ENCODE data around the gene CNTNAP2.
"Not testable (repeated sequence)": the region's sequence is repeated elsewhere in the genome, so short reads cannot be mapped to it uniquely, and the experiment has no call there.

Gene CNTNAP2

DNA sequence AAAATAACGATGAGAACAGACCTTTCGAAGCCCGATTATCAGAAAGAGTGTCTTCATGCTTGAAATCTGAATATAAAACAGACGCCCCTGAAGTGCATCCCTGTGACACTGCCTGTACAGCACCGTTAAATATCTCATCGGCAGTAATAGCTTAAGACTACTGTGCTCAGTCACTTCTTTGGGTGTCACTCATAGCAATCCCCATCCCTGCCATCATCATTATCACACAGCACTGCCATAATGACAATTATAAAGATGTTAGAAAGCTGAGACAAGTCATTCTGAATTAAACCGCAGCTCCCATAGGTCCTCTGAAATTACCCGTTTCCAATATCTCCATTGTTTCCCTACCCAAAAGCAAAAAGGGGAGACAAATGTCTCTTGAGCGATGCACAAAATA lies 1906.2 kb downstream of the CNTNAP2 start:
- no peak overlapping the region for H3K4me3 ChIP-seq (ENCODE audit: low read depth, low read length)
- DNase-seq (ENCODE audit: low read depth), result no peak

DNA sequence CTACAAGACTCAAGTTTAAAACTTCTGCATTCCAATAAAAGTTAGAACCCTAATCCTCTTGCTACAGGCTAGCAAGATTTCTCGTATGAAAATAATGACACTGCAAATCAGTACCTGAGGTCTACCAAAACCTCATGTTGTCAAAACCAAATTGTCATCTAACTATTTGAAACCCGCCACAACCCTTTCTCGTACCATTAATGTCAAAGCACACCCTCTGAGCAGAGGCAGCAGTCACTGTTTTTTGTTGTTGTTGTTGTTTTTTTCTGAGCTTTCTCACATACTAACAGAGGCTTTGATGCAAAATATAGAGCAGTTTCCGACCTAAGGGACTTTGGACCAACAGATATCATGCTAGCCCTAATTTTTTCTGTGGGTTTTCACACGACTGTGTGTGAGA lies 1910.1 kb downstream of the CNTNAP2 start:
- H3K4me3 ChIP-seq (ENCODE audit: low read depth, low read length), result no peak overlapping the region
- DNase-seq (ENCODE audit: low read depth), result no peak

DNA sequence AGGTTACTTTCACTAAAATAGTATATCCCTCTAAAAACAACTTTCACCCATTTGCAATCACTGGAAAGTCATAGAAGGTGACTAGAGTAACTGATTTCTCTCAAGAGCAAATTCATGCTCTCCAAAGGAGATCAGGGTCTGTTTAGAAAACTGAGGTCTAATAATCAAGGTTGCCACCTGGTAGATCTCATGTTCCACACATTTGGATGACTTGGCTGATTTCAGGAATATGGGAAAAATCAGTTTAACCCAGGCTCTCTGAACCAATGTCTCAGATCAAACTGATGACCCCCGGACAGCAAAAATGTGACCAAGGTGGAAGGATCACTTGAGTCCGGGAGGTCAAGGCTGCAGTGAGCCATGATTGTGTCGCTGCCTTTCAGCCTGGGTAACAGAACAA lies 1911.6 kb downstream of the CNTNAP2 start:
- no peak for DNase-seq (ENCODE audit: low read depth)
- H3K4me3 ChIP-seq (ENCODE audit: low read depth, low read length), result no peak overlapping the region

DNA sequence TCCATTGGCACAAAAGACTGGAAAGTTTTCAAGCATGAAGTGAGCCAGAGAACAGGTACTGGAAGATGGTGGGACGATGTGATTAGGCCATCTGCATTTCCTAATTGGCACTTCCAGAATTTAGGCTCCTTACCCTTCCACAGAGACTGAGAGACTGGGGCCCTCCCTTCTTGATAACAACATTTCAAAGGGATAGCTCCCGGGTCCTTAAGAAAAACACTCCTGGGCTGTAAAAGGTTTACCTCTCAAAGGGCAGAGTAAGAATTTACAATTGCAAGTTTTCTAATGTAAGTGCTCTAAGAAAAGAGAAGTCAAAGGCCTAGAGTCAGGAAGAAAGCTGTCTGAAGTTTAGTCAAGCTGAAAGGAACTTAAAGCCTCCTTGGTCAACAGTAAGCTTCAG lies 1914.4 kb downstream of the CNTNAP2 start:
- no peak overlapping the region for H3K4me3 ChIP-seq (ENCODE audit: low read depth, low read length)
- DNase-seq (ENCODE audit: low read depth), result no peak

DNA sequence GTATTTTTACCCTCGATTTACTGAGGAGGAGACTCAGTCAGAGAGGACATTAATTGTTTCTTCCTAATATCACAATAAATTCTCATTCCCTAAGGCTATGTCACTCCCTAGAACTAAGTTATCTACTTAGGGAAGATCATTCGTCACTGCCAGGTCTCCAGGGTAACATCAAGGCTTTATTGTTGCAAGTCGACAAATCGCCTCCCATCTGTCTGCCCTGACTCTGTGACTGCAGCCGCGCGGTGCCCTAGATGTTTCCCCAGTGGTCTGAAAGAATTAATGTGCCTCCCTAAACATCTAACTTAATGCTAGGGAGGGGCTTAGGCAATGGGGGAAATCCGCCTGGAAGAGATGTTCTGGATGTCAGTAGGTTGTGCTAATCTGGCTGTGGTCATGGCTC lies 1915.2 kb downstream of the CNTNAP2 start:
- DNase-seq (ENCODE audit: low read depth), result no peak
- H3K4me3 ChIP-seq (ENCODE audit: low read depth, low read length), result no peak overlapping the region

DNA sequence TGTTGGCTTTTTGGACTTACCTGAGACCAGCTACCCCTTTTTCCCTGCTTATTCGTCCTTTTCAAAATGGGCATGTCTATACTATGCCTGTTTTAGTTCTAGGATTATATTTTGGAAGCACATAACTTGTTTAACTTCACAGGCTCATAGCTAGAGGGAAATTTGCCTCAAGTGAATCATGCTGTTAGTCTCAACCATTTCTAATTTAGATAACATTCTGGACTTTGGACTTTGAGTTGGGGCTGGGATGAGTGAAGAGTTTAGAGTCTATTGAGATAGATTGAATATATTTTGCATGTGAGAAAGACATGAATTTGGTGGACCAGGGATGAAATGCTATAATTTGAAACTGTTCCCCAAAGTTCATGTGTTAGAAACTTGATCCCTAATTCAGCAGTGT lies 1919.3 kb downstream of the CNTNAP2 start:
- H3K4me3 ChIP-seq (ENCODE audit: low read depth, low read length), result no peak overlapping the region
- DNase-seq (ENCODE audit: low read depth), result no peak

DNA sequence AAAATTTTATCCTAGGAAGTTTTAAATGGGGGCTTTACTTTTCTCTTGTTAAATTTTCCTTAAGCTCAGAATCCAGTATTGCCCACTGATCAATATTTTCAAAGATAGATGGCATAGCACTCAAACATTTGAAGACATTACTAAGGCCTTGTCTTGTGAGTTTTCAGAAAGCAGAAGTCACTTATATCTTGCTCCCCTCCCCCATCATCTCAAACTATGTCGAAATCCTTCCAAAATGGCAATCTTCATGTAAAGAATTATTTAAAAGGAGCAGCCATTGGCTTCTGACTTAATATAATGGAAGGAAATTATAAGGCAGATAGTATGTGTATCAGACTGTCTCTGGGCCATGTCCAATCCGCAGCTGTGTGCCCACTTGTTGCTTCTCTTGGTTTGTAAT lies 1920.4 kb downstream of the CNTNAP2 start:
- no peak overlapping the region for H3K4me3 ChIP-seq (ENCODE audit: low read depth, low read length)
- no peak for DNase-seq (ENCODE audit: low read depth)

DNA sequence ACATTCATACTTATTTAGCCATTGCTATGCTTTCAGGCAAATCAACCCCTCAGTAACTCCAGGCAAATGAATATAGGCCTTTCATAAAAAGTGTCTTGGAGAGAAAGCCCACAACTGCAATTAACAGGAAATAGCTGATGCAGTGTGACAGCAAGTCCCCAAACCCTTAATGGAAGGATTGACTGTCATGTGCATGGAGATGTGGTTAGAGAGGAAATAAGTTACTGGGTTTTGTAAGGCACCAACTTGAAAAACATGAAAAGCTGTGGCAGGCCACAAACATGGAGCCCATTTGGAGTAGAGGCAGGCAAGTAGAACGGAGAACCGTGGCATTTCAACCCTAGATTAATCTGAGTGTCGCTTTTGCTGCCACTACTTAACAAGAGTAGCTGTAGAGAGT lies 1924.6 kb downstream of the CNTNAP2 start:
- DNase-seq (ENCODE audit: low read depth), result no peak
- no peak overlapping the region for H3K4me3 ChIP-seq (ENCODE audit: low read depth, low read length)

DNA sequence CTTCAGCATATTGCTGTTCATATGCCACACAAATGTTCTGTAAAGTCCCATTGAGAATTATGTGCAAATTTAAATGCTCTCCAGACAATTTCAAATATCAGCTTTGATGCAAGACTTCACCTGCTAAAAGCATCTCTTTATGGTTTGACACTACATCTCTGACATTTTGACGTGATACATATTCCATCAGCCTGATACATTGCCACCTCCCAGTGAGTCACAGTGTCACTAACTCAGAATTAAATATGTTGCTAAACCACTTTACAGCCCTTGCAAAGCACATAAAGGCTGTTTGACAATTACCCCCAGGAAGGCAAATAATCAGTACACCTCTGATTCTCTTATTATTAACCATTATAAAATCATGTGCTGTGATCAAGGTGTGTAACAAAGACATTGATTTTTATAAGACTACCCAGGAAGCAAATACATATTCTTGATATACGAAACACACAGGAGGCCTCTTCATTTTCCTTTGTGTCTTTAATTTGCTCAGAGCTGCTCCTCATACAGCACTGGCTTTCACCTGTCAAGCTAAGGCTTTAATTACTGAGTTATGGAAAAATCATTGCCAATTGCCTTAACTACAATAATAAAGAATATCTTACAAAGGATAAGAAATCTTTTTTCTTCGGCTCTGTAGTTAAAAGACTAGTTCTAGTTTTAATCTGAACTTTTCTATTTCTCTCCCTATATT lies 1926.5 kb downstream of the CNTNAP2 start:
- DNase-seq (ENCODE audit: low read depth), result no peak
- no peak overlapping the region for H3K4me3 ChIP-seq (ENCODE audit: low read depth, low read length)

DNA sequence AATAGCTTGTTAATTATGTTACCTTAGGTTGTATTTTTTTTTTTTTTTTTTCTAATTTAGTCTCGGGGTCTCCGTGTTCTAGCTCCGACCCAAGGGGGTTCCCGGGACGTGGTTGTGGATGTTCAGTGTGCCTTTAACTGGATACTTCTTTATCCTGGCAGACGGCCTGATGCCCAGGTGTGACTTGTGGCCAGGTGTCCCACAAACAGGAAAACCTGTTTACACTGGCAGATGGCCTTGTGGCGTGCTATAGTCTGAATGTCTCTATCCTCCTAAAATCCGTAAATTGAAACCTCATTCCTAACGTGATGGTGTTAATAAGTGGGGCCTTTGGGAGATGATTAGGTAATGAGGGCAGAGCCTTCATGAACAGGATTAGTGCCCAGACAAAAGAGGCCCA lies 1927.6 kb downstream of the CNTNAP2 start:
- no peak overlapping the region for H3K4me3 ChIP-seq (ENCODE audit: low read depth, low read length)
- no peak for DNase-seq (ENCODE audit: low read depth)

DNA sequence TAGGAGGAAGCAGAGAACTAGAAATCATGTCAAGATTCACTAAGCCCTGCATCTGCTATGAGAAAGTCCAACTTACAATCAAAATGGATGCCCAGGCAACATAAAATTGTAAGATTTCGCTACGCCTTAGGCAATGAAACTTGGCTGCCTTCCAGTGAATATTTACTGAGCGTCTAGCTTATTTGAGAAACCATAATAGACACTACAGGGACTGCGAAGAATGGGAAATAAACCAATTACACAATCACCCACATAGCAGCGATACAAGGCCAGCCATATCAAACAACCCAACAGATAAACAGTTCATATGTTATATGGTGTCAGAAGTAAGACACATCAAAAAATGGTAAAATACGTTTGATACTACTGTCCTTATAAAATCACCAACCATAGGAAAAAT lies 1928.9 kb downstream of the CNTNAP2 start:
- H3K4me3 ChIP-seq (ENCODE audit: low read depth, low read length), result no peak overlapping the region
- no peak for DNase-seq (ENCODE audit: low read depth)

DNA sequence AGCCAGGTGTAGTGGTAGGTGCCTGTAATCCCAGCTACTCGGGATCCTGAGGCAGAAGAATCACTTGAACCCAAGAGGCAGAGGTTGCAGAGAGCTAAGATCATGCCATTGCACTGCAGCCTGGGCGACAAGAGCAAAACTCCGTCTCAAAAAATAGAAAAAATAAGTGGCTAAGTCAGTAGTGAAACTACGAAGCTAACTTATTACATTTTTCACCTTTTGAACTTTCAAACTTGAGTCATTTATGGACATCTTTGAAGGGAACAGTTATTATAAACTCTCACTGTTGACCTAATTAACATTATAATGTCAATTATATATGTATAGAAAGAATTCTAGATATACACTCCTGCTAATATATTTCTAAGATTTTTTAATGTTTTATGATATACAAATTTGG lies 1932.5 kb downstream of the CNTNAP2 start:
- no peak overlapping the region for H3K4me3 ChIP-seq (ENCODE audit: low read depth, low read length)
- no peak for DNase-seq (ENCODE audit: low read depth)

DNA sequence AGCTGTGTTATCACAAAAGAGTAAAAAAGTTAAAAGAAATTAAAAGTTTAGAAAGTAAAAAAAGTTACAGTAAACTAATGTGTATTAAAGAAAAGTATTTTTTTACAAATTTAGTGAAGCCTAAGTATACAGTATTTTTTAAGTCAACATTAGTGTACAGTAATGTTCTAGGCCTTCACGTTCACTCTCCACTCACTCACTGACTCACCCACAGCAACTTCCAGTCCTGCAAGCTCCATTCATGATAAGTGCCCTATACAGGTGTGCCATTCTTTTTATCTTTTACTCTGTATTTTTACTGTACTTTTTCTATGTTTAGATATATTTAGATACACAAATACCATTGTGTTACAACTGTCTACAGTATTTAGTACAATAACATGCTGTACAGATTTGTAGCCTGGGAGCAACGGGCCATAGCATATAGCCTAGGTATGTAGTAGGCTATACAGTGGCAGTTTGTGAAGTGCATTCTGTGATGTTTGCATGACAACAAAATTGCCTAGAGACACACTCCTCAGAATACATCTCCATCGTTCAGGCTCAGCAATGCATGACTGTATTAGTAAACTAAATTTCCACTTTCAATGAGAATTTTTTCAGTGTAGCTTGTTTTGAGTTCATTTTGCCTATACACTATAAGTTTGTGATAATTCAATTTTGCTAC lies 1934.0 kb downstream of the CNTNAP2 start:
- DNase-seq (ENCODE audit: low read depth), result no peak
- H3K4me3 ChIP-seq (ENCODE audit: low read depth, low read length), result no peak overlapping the region

DNA sequence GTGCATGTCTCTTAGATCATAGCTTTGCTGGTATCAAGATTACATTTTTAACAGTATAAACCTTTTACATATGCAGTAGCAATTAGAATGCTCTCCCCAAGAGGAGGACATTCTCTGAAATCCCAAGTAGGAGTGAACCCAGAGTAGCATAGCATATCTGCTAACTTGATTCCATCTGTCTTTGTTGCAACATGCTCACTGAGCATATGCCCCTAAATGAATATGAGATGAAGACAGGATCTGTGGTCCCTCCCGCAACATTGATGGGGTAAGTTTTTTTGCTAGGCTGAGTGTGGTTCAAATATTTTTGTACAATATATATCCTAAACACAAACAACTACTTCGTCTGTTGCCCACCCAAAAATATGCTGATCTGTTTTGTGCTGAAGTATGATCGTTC lies 1939.8 kb downstream of the CNTNAP2 start:
- H3K4me3 ChIP-seq (ENCODE audit: low read depth, low read length), result no peak overlapping the region

DNA sequence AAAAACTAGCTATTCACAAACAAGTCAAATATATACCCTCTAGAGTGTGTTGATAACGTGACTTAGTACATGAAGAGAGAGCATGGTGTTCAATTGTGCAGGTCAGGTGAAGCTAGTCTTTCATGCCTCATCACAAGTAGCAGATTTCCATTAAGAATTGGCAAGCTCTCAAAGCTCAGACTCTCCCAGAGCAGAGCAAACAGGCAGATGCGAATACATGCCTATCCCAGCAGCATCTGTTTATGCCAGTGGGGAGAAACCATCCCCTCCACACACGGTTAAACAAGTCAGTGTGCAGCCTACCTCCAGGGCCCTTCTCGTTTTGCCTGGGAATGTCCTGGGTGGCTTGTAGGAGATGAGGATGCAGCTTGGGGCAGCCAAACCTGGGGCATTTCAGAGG lies 1941.5 kb downstream of the CNTNAP2 start:
- no peak overlapping the region for H3K4me3 ChIP-seq (ENCODE audit: low read depth, low read length)
- DNase-seq (ENCODE audit: low read depth), result no peak

More for the DNA sequence above, 1939.8 kb downstream of the CNTNAP2 start:
- DNase-seq (ENCODE audit: low read depth), result no peak

DNA sequence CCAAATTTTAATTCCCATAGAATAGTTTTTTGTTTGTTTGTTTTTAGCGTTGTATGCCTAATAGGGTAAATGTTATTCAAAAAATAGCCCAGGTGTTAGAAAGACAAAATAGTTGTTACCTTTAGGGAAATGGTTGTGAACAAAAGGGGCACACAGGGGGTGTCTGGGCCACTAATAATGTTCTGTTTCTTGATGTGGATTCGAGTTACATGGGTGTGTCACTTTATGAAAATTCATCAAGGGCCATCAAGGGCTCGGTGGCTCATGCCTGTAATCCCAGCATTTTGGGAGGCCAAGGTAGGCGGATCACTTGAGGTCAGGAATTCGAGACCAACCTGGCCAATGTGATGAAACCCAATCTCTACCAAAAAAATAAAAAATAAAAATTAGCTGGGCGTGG lies 1942.2 kb downstream of the CNTNAP2 start:
- DNase-seq (ENCODE audit: low read depth), result no peak
- no peak overlapping the region for H3K4me3 ChIP-seq (ENCODE audit: low read depth, low read length)

DNA sequence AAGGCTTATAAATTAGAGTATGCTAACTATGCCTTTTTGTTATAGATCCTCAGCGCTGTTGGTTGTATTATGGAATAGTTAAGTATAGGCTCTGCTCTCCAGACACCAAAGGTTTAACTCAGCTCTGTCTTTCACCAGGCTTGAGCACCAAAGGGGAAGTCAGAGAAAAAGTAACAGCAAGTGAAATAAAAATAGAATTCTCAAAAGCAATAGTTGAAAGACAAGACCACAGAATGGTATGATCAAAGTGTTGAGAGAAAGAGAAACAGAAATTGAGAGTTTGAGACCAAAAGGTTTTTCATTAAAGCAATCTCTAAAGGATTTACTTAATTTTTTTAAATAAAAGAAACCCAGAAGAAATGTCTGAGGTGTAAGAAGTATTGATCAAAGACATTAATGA lies 1944.1 kb downstream of the CNTNAP2 start:
- DNase-seq (ENCODE audit: low read depth), result no peak
- H3K4me3 ChIP-seq (ENCODE audit: low read depth, low read length), result no peak overlapping the region

DNA sequence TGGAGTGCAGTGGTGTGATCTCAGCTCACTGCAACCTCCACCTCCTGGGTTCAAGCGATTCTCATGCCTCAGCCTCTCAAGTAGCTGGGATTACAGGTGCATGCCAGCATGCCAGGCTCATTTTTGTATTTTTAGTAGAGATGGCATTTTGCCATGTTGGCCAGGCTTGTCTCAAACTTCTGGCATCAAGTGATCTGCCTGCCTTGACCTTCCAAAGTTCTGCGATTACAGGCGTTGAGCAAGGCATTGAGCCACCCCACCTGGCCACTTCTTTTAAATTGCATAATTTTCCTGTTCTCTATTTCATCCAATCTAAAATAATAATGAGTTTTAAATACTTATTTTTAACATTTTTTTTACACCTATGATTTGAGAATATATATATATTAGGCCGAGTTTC lies 1961.5 kb downstream of the CNTNAP2 start:
- DNase-seq (ENCODE audit: low read depth); H3K4me3 ChIP-seq (ENCODE audit: low read depth, low read length): not testable (repeated sequence)

DNA sequence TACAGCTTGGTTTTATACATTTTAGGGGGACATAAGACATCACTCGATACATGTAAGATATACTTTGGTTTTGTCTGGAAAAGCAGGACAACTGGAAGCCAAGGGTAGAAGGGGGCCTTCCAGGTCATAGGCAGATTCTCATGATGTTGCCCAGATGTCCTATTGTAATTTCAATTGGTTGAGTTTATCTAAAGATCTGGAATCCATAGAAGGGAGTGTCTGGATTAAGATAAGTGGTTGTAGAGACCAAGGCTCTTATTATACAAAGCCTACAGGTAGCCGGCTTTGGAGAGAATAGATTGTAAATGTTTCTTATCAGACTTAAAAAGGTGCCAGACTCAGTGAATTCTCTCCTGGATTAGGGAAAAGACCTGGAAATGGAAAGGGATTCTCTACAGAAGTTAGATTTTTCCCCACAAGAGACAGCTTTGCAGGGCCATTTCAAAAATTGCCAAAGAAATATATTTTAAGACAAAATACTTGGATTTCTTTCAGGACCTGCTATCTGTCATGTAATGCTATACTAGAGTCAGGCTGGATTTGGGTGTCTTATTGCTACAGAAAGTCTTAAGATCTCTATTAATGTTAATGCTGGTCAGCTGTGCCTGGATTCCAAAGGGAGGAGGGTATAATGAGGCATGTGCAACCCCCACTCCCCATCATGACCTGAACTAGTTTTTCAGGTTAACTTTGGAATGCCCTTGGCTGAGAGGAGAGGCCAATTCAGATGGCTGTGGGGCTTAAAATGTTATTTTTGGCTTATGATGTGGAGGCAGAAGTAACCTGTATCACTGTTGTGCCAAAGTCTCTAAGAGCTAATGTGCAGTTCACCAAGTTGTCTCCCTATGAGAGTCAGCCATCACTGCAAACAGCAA lies 1962.8 kb downstream of the CNTNAP2 start:
- H3K4me3 ChIP-seq (ENCODE audit: low read depth, low read length), result no peak overlapping the region
- DNase-seq (ENCODE audit: low read depth), result no peak

DNA sequence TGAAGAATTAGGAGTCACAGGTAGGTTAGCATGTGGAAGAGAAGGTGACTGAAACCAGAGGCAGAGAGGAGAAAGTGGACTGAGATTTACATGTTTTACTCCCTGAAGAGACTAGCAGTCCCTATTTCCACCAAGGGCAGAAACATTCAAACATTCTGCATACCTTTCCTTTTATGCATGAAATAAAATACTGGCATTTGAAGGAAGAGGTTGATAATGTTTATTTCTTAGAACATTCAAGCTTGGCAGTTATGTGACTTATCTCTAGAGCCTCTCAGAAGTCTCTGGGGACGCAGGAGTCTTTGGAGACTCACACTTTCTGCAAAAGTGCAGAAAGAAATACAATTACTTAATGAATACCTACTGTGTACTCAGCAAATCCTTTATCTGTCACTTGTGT lies 1966.8 kb downstream of the CNTNAP2 start:
- no peak for DNase-seq (ENCODE audit: low read depth)

More for the DNA sequence above, 1966.8 kb downstream of the CNTNAP2 start:
- H3K4me3 ChIP-seq (ENCODE audit: low read depth, low read length), result no peak overlapping the region

Data from skeletal muscle cell (primary cell).